Measurements from ENCODE around the gene SORCS2.

SORCS2 gene

DNA sequence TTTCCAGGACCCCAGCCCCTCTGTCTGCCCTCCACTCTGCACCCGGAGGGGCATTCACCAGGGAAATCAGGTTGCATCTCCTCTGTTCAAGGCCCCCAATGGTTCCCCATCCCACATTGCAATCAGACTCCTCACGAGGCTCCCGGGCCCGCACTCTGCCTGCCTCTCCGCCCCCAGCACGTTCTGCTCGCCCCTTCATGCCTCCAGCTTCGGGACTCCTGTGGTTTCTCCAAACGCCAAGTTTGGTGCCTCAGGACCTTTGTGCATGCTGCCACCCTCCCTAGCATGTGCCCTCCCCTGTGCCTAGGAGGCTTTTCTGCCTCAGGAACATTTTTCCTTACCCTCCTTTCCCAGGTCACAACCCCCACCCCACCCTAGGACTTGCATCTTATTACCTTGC, 426.0 kb downstream of the SORCS2 start:
- Histone ChIP-seq H3K4me3 (ENCODE audit: low read depth, low read length) (no peak overlapping the region), H3K9me3 (no peaks in the 10 kb centered on the region), H3K4me1 (peaks cover 8% of the 10 kb centered on the region), H3K27me3 (no peaks in the 10 kb centered on the region), H3K36me3 (no peaks in the 10 kb centered on the region)
- TF ChIP-seq, protein P1, sequence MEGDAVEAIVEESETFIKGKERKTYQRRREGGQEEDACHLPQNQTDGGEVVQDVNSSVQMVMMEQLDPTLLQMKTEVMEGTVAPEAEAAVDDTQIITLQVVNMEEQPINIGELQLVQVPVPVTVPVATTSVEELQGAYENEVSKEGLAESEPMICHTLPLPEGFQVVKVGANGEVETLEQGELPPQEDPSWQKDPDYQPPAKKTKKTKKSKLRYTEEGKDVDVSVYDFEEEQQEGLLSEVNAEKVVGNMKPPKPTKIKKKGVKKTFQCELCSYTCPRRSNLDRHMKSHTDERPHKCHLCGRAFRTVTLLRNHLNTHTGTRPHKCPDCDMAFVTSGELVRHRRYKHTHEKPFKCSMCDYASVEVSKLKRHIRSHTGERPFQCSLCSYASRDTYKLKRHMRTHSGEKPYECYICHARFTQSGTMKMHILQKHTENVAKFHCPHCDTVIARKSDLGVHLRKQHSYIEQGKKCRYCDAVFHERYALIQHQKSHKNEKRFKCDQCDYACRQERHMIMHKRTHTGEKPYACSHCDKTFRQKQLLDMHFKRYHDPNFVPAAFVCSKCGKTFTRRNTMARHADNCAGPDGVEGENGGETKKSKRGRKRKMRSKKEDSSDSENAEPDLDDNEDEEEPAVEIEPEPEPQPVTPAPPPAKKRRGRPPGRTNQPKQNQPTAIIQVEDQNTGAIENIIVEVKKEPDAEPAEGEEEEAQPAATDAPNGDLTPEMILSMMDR (IDR thresholded peaks at IDR 0.05; ENCODE audit: low read depth, low read length): no peak
- no peak for DNase-seq

DNA sequence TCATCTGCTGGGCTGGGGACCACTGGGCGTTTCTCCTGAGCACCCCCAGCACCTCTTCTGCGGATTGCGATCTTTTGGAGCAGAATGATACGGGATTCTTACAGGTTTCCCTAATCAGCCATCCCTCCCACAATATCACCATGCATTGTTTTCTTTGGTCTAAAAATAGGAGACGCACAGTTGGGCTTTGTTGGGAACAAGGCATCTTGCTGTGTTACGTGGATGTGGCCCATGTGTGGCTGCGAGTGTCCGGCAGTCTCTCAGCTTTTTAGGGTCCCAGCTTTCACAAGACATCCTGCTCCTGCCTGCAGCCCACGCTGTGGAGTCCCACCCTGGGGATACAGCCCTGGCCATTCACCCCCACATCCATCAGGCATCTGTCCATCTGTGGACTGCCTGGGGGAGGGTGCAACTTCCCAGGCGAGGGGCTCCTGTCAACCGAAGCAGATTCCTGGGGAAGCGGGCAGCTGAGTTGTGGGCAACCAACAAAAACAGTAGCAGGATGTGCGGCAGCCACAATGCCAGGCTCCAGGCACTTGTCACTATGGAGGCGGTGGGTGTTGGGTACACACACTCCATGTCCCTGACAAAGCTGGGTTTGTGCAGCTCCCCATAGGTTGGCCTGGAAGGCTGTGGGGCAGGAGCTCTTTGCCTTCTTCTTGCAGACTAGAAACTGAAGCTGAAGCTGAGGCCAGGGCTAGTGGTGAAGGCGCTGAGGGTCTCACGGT, 427.9 kb downstream of the SORCS2 start:
- Histone ChIP-seq H3K4me1 (peaks cover 8% of the 10 kb centered on the region), H3K36me3 (no peaks in the 10 kb centered on the region), H3K4me3 (ENCODE audit: low read depth, low read length) (no peak overlapping the region), H3K27me3 (no peaks in the 10 kb centered on the region), H3K9me3 (no peaks in the 10 kb centered on the region)
- DNase-seq: no peak
- TF ChIP-seq, protein P1 (IDR thresholded peaks at IDR 0.05; ENCODE audit: low read depth, low read length): no peak

DNA sequence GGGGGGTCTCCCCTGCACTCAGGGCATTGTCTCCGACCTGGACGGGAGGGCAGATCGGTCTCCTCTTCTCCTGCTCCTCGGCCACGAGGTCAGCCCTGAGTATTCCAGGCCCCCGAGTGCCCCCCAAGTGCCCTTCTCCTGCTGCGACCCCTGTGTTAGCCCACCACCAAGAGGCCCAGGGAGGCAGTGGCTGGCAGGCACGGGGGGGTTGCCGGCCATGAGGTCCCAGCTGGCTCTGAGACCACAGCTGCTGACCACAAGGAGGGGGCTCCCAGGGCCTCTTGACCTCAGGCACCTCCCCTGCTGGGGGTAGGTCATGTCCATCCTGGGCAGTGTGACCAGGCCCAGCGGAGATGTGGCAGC, 428.5 kb downstream of the SORCS2 start:
- no peak for DNase-seq
- Histone ChIP-seq H3K27me3 (no peaks in the 10 kb centered on the region), H3K4me3 (ENCODE audit: low read depth, low read length) (no peak overlapping the region), H3K36me3 (no peaks in the 10 kb centered on the region), H3K4me1 (peaks cover 8% of the 10 kb centered on the region), H3K9me3 (no peaks in the 10 kb centered on the region)
- TF ChIP-seq, protein P1 (IDR thresholded peaks at IDR 0.05; ENCODE audit: low read depth, low read length): no peak

DNA sequence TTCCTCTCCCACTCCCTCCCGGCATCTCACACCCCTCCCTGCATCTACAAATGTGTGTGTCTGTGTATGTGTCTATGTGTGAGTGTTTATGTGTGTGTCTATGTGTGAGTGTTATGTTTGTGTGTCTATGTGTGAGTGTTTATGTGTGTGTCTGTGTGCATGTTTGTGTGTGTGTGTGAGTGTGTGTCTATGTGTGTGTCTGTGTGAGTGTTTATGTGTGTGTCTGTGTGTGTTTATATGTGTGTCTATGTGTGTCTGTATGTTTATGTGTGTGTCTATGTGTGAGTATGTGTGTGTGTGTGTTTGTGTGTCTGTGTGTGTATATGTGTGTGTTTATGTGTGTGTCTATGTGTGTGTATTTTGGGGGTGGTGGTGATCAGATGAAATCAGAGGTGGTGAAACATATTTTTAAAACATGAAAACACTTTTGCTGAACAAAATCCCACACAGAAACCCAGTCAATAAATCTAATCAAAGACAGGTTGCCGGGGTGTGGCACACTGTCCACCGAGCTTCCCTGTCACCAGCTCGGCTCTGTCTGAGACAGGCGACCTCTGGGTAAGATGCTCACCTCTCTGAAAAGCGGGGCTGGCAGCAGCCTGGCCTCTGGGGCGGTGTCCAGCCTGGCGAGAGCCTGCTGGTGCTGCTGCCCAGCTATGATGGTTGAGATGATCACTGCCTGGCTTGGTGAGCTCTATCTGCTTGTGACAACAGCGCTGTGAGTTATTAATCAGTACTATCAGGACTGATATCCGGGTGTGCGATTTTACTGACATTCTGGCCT, 429.1 kb downstream of the SORCS2 start:
- no peak for DNase-seq
- H3K27me3 ChIP-seq: no peaks in the 10 kb centered on the region
- no peak overlapping the region for H3K4me3 ChIP-seq (ENCODE audit: low read depth, low read length)
- H3K9me3 ChIP-seq: no peaks in the 10 kb centered on the region
- TF ChIP-seq, protein P1 (IDR thresholded peaks at IDR 0.05; ENCODE audit: low read depth, low read length): no peak
- H3K36me3 ChIP-seq: no peaks in the 10 kb centered on the region
- peaks cover 9% of the 10 kb centered on the region for H3K4me1 ChIP-seq

DNA sequence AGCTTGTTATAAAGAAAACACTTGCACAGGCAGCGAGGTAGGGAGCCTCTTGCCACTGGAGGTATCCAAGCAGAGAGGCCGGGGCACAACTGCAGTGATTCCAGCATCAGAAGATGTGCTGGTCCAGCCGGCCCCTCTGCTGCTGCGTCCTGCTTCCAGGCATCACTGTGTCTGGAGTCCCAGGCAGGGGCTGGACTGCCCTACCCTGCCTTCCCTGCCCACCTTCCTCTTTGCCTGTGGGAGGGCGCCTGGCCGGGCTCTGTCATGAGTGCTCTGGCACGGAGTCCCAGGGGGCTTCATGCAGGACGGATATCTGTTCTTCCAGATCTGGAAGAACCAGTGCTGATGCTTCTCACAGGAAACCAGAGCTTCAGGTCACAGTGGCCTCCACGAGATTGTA, 430.0 kb downstream of the SORCS2 start:
- peaks cover 10% of the 10 kb centered on the region for H3K4me1 ChIP-seq
- H3K4me3 ChIP-seq (ENCODE audit: low read depth, low read length): no peak overlapping the region
- TF ChIP-seq, protein P1 (IDR thresholded peaks at IDR 0.05; ENCODE audit: low read depth, low read length): no peak
- no peaks in the 10 kb centered on the region for H3K36me3 ChIP-seq
- peak; percentile 93 for DNase-seq
- no peaks in the 10 kb centered on the region for H3K9me3 ChIP-seq
- no peaks in the 10 kb centered on the region for H3K27me3 ChIP-seq

DNA sequence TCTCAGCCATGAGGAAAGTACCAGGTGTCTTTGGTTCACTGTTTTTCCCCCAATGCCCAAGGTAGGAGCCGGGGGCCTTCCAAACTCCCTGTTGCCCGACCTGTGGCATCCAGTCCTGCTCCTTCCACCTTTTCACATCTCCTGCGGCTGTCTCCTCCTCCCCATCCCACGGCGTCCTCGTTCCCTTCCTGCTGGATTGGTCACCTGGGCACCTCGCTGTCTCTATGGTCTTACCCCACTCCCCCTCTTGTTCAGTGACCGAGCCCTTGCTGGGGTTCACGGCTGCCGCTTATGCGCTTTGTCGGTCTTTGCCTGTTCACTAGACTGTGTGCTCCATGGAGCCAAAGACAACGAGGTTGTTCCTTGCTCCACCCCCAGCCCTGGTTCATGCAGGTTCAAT, 431.1 kb downstream of the SORCS2 start:
- H3K4me1 ChIP-seq: peaks cover 10% of the 10 kb centered on the region
- no peaks in the 10 kb centered on the region for H3K9me3 ChIP-seq
- H3K36me3 ChIP-seq: no peaks in the 10 kb centered on the region
- DNase-seq: no peak
- no peak overlapping the region for H3K4me3 ChIP-seq (ENCODE audit: low read depth, low read length)
- H3K27me3 ChIP-seq: no peaks in the 10 kb centered on the region
- TF ChIP-seq, protein P1 (IDR thresholded peaks at IDR 0.05; ENCODE audit: low read depth, low read length): no peak

All from BE2C (cell line).